Peyer's patch (tissue), 4 donors: ENCODE results near the gene KMT5C.

Experiments
- POLR2A ChIP-seq, 2 donors: fragments of 450-650 bp; IDR thresholded peaks; one replicate each; pipeline ENCODE4 v1.5.1; 2017; ENCODE audit warnings: antibody characterized with exemption in 2 of 2, mild to moderate bottlenecking in 2 of 2, moderate library complexity in 2 of 2
- TF ChIP-seq, protein P1 (sequence below), 6 experiments: fragments of 450-650 bp in 4 of 6; fragments of 200-600 bp in 2 of 6; sonication (generic) in 1 of 6; IDR thresholded peaks; one replicate each; pipeline ENCODE4 v1.5.1; 2017 to 2019; ENCODE audit warnings: antibody characterized with exemption in 6 of 6, mild to moderate bottlenecking in 3 of 6, moderate library complexity in 1 of 6

DNA sequence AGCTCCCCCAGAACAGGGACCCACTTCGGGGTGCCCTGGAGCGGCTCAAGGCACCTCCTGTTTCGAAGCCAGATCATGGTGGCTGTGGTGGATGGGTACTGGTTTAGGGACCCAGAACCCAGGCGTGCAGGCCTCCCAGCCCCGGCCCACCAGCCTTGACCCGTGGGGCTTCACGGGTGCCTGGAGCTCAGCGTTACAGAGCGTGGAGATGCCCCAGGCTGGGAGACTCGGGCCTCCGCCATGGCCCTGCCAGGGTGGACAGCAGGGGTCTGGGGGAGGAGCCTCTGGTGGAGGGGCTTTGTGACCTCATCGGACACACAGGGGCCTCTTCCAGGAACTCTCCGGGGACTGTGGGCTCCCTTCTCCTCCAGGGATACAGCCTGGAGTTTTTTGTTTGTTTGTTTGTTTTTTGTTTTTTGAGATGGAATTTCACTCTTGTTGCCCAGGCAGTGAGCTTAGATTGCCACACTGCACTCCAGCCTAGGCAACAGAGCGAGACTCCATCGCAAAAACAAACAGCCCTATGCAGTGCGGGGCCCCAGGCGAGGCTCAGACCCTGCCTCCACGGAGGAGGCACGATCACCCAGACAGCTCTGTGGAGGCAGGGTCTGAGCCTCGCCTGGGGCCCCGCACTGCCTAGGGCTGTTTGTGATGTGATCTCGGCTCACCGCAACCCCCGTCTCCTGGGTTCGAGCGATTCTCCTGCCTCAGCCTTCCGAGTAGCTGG is 23.5 kb downstream of the KMT5C start, which contains the start of gene GARIN5B:
- TF ChIP-seq, protein P1, sequence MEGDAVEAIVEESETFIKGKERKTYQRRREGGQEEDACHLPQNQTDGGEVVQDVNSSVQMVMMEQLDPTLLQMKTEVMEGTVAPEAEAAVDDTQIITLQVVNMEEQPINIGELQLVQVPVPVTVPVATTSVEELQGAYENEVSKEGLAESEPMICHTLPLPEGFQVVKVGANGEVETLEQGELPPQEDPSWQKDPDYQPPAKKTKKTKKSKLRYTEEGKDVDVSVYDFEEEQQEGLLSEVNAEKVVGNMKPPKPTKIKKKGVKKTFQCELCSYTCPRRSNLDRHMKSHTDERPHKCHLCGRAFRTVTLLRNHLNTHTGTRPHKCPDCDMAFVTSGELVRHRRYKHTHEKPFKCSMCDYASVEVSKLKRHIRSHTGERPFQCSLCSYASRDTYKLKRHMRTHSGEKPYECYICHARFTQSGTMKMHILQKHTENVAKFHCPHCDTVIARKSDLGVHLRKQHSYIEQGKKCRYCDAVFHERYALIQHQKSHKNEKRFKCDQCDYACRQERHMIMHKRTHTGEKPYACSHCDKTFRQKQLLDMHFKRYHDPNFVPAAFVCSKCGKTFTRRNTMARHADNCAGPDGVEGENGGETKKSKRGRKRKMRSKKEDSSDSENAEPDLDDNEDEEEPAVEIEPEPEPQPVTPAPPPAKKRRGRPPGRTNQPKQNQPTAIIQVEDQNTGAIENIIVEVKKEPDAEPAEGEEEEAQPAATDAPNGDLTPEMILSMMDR (IDR thresholded peaks at IDR 0.05) = no peak
- TF ChIP-seq POLR2A (IDR thresholded peaks at IDR 0.05) = no peak
